GM20431 (cell line): ENCODE measurements around the gene AJUBA.
"Not testable (repeated sequence)": the region's sequence is repeated elsewhere in the genome, so short reads cannot be mapped to it uniquely, and the experiment has no call there.

ENCODE experiments used
- in situ Hi-C: fragments of 300-500 bp; cut with MseI, MboI; formaldehyde crosslinking; loops from one replicate; pipeline ENCODE4 v1.15.0; 2020; ENCODE audit warnings: low sequenced_read_pairs; ENCODE audit not compliant: unreplicated experiment

Gene AJUBA

GRCh38 chr14:22955702-22956569 is 26.4 kb downstream of the AJUBA start:
- in situ Hi-C loops: no loop called here

GRCh38 chr14:22952418-22952817 is 29.9 kb downstream of the AJUBA start:
- in situ Hi-C loops: no loop called here

DNA sequence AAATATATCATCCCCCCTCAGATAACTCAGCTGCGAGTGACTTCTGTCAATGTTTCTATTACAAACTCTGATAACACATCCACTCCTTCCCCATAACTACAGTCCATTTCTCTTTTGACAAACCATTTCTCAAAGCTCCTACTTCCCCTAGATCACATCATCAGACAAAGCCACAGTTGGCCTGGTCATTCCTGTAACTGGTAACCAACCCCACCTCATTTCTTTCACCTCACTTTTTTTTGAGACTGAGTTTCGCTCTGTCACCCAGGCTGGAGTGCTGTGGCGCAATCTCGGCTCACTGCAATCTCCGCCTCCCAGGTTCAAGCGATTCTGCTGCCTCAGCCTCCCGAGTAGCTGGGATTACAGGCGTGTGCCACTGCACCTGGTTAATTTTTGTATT is 30.6 kb downstream of the AJUBA start:
- in situ Hi-C loops: not testable (repeated sequence)

DNA sequence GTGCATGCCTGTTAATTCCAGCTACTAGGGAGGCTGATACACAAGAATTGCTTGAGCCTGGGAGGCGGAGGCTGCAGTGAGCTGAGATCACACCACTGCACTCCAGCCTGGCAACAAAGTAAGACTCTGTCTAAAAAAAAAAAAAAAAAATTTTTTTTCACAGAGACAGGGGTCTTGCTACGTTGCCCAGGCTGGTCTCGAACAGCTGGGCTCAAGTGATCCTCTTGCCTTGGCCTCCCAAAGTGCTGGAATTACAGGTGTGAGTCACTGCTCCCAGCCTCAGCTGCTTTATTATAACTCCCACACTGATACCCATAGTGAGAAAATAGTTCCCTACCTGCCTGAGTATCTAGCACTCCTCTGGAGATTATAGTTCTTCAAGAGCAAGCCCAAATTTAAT is 36.7 kb downstream of the AJUBA start:
- in situ Hi-C loops: no loop called here

DNA sequence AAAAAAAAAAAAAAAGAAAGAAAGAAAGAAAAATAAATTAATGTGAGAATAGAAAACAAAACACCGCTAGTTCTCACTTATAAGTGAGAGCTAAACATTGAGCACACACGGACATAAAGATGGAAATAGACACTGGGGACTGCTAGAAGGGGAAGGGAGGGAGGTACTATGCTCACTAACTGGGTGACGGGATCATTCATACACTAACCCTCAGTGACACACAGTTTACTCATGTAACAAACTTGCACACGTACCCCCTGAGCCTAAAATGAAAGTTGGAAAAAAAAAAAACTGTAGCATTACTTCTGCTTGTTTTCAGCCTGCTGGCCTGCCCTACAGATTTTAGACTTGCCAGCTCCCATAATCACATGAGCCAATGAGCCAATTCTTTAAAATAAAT is 42.7 kb downstream of the AJUBA start:
- in situ Hi-C loops: no loop called here

DNA sequence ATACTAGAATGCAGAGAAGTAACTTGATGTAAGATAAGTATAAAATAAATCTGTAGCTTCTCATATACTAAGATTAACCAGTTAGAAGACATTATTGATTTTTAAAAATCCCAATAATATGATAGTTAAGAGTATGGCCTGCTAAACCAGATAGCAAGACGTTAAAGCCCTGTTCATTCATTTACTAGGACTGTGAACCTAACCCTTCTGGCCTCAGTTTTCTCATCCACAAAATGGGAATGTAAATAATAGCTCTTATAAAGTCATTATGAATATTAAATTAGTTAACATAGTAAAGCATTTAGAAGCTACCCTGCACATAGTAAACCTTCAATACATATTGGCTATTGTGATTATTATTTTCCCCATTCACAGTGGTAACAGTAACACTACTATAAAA is 47.2 kb downstream of the AJUBA start:
- in situ Hi-C loops: no loop called here

DNA sequence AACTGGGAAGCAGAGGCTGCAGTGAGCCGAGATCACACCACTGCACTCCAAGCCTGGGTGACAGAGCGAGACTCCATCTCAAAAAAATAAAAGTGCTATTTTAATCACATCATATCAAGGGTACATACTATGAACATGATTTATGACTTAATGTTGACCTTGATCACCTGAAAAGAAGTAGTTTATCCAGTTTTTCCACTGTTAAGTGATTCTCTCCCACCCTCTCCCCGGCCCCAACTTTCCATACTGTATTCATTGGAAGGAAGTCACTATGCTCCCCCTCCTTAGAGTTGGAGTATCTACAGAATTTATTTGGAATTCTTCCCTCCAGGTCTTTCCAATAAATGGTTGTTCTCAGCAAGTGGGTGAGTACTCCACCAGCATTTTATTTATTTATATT is 50.2 kb downstream of the AJUBA start:
- in situ Hi-C loops: no loop called here

- in situ Hi-C loops: no loop called here
Observed at GRCh38 chr14:22929961-22930364, 52.4 kb downstream of the AJUBA start.

DNA sequence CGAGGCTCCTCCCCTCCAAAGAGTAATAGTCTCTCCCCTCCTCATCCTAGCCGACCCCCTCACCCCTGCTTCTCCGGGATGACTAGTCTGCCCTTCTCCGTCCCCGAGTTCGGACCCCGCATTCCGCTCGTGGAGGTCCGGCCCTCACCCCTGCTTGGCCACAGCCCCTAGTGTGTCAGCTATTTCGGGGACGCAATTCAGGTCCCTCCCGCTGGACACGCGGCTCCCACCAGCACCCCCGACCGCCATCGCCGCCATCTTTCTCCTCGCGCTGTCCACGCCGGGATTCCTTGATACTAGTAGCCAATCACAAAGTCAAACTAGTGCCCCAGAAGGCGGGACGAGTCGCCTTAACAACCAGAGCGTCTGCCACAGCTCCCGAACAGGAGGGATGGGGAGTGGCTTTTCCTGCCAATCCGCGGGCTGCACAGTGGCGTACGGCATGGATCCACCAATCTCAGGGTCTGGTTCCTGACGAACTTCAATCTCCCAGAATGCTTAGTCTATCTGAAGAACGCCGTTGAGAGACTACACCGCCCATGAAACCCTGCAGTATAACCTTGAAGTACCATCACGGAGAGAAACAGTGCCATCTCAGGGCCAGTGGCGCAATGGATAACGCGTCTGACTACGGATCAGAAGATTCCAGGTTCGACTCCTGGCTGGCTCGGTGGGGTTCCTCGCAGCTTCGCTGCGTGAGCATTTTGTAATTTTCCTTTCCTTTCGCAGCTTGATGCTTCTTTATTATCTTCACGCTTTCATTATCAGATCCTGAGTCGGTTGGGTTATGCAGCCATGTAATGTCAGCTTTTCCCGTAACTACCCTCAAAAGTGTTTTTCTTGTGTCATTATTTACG is 53.0 kb downstream of the AJUBA start, which contains the start of gene PRMT5:
Gene PRMT5, minus strand, starts transcription at position 273 of the 857 bp plus-strand sequence. Its CDS starts 15 bp downstream, at position 258.
- in situ Hi-C loops: no loop called here

- in situ Hi-C loops: no loop called here
Observed at GRCh38 chr14:22928237-22929103, 53.9 kb downstream of the AJUBA start.

DNA sequence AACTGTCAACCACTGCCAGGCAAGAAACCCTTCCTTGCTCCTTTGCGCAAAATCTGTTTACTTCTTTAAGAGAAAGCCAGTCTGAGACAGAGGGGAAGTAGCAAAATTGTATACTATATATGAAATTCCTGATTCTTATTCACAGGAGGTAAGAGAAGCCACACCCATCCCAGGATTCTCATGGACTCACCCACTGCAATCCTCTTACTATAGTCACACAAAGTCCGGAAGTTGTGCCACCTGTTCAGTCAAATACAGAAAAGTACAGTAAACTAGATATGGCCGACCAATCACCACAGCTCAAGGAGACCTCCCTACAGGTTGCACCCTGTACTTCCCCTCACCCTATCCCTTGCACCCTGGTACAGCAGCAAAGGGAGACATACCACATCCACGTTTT is 56.0 kb downstream of the AJUBA start:
- in situ Hi-C loops: no loop called here

DNA sequence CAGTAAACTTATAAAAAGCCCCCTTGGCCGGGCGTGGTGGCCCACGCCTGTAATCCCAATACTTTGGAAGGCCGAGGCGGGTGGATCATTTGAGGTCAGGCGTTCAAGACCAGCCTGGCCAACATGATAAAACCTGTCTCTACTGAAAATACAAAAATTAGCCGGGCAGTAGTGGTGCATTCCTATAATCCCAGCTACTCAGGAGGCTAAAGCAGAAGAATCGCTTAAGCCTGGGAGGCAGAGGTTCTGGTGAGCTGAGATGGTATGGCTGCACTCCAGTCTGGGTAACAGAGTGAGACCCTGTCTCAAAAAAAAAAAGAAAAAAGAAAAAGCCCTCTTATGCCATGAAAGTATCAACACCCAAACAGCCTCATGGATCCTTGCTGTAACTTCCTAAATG is 56.8 kb downstream of the AJUBA start:
- in situ Hi-C loops: no loop called here

GRCh38 chr14:22923746-22924145 is 58.6 kb downstream of the AJUBA start:
- in situ Hi-C loops: no loop called here

DNA sequence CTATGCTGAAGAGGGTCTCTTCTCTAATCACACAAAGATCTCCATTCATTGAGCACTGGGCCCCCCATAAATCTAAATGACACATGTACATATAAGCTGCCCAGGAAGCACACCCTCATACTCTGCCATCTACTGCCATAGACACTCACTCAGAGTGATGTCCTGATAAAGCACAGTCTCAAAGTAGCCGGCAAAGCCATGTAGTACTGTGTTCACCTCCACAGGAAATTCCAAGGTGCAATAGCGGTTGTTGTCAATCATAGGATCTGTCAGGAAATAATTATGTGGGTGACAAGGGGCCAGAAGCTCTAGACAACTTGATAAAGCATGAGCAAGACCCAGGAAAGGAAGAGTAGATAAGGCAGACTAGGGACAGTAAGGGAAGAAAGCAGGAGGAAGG is 60.1 kb downstream of the AJUBA start:
- in situ Hi-C loops: no loop called here
